CD4-positive, alpha-beta memory T cell (primary cell): ENCODE results near the gene MOV10L1. TPM values are rescaled to one million over a fixed set of nuclear protein-coding genes. Genes with fewer than 3 reads are reported as not detected.

ENCODE experiments used
- CTCF ChIA-PET: fragments of 350-600 bp; sonication (Branson Sonifier 250); formaldehyde crosslinking; loops from one replicate; lab custom pipeline; 2021; ENCODE audit warnings: inconsistent platforms; ENCODE audit not compliant: partially characterized antibody; lab: Charles Lee
- POLR2A ChIA-PET: fragments of 350-600 bp; sonication (Branson Sonifier 250); formaldehyde crosslinking; loops from one replicate; lab custom pipeline; 2021; ENCODE audit not compliant: partially characterized antibody; lab: Charles Lee
- DNase-seq, 5 donors: peaks; one replicate each; pipeline versions ENCODE4 v3.0.0 to v3.0.0-alpha.2; 2020 to 2022; ENCODE audit warnings: mixed read lengths in 1 of 5
- H3K27ac ChIP-seq: one replicate; pipeline ENCODE4 v1.7.0; 2013; ENCODE audit warnings: low read depth, low read length
- H3K27me3 ChIP-seq: 2 replicates; pipeline ENCODE4 v1.7.0; 2013; ENCODE audit warnings: mild to moderate bottlenecking, low read length, moderate library complexity; ENCODE audit not compliant: insufficient read depth
- H3K36me3 ChIP-seq: 2 replicates; pipeline ENCODE4 v1.7.0; 2013; ENCODE audit warnings: mild to moderate bottlenecking, low read length, moderate library complexity; ENCODE audit not compliant: insufficient read depth
- H3K4me1 ChIP-seq: 2 replicates; pipeline ENCODE4 v1.7.0; 2013; ENCODE audit warnings: mild to moderate bottlenecking, low read length, moderate library complexity; ENCODE audit not compliant: insufficient read depth
- H3K4me3 ChIP-seq, 2 donors: one replicate each; pipeline ENCODE4 v1.7.0; 2013; ENCODE audit warnings: low read length in 2 of 2, mild to moderate bottlenecking in 1 of 2
- H3K9me3 ChIP-seq, 2 donors: one replicate each; pipeline ENCODE4 v1.7.0; 2013; ENCODE audit warnings: low read length in 2 of 2, control low read depth in 1 of 2; ENCODE audit not compliant: control insufficient read depth in 1 of 2
- H3K27ac Mint-ChIP-seq, 7 donors: one replicate each; pipeline ENCODE4 v1.8.0; 2020 to 2021; ENCODE audit warnings: mixed read lengths in 7 of 7, mild to moderate bottlenecking in 6 of 7, inconsistent platforms in 3 of 7, moderate library complexity in 3 of 7
- H3K27me3 Mint-ChIP-seq, 2 donors: one replicate each; pipeline ENCODE4 v1.8.0; 2020 to 2021; ENCODE audit warnings: mixed read lengths in 2 of 2
- H3K36me3 Mint-ChIP-seq, 2 donors: one replicate each; pipeline ENCODE4 v1.8.0; 2020 to 2021; ENCODE audit warnings: mixed read lengths in 2 of 2, inconsistent platforms in 1 of 2, mild to moderate bottlenecking in 1 of 2
- H3K4me1 Mint-ChIP-seq, 4 donors: one replicate each; pipeline ENCODE4 v1.8.0; 2020 to 2021; ENCODE audit warnings: mixed read lengths in 4 of 4, mild to moderate bottlenecking in 1 of 4
- H3K4me3 Mint-ChIP-seq, 8 donors: one replicate each; pipeline ENCODE4 v1.8.0; 2020 to 2021; ENCODE audit warnings: mixed read lengths in 8 of 8, mild to moderate bottlenecking in 7 of 8, moderate library complexity in 6 of 8, inconsistent platforms in 3 of 8
- H3K9me3 Mint-ChIP-seq, 8 donors: one replicate each; pipeline ENCODE4 v1.8.0; 2020 to 2021; ENCODE audit warnings: mixed read lengths in 8 of 8, mild to moderate bottlenecking in 5 of 8, inconsistent platforms in 3 of 8, moderate library complexity in 1 of 8
- intact Hi-C: fragments of 100-400 bp; cut with micrococcal nuclease; formaldehyde crosslinking; loops from one replicate; pipeline ENCODE4 v1.15.1; 2023
- polyA plus RNA-seq, 2 donors: library from polyadenylated mRNA; unstranded; fragments of 300-500 nt; fragmentation: Illumina TruSeq; gene quantifications; one replicate each; pipeline ENCODE4 v1.2.3, GENCODE V29; 2021
- total RNA-seq, 2 experiments: library from RNA; stranded (reverse); gene quantifications; one replicate each; pipeline ENCODE4 v1.2.3, GENCODE V29; 2021

Gene MOV10L1
- total and polyA plus RNA-seq, 4 experiments from 2014 or later = not detected

DNA sequence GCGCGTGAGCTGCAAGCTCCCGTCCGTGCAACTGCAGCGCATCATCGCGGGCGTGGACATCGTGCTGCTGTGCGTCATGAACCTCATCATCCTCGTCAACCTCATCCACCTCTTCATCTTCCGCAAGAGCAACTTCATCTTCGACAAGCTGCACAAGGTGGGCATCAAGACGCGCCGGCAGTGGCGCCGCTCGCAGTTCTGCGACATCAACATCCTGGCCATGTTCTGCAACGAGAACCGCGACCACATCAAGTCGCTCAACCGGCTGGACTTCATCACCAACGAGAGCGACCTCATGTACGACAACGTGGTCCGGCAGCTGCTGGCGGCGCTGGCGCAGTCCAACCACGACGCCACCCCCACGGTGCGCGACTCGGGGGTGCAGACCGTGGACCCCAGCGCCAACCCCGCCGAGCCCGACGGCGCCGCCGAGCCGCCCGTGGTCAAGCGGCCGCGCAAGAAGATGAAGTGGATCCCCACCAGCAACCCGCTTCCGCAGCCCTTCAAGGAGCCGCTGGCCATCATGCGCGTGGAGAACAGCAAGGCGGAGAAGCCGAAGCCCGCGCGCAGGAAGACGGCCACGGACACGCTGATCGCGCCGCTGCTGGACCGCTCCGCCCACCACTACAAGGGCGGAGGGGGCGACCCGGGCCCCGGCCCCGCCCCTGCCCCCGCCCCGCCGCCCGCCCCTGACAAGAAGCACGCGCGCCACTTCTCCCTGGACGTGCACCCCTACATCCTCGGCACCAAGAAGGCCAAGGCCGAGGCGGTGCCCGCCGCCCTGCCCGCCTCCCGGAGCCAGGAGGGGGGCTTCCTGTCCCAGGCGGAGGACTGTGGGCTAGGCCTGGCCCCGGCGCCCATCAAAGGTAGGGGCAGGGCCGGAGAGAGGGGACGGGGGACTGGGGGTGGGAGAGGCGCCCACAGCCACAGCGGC lies 88.0 kb downstream of the MOV10L1 start:
- peak overlapping the region in 1 of 8 donors; percentile 13 for H3K4me3 Mint-ChIP-seq
- no peaks in the 10 kb centered on the region for H3K36me3 Mint-ChIP-seq
- H3K27ac Mint-ChIP-seq = no peak overlapping the region
- Histone ChIP-seq H3K4me1 (no peaks in the 10 kb centered on the region), H3K4me3 (no peak overlapping the region), H3K27me3 (no peaks in the 10 kb centered on the region), H3K36me3 (no peaks in the 10 kb centered on the region), H3K27ac (no peak overlapping the region), H3K9me3 (no peaks in the 10 kb centered on the region)
- ChIA-PET POLR2A (no interaction called here), CTCF (no interaction called here)
- H3K27me3 Mint-ChIP-seq = peaks cover 5% of the 10 kb centered on the region in 2 donors
- peak in 1 of 5 donors; percentile 33 for DNase-seq
- H3K4me1 Mint-ChIP-seq = peaks cover 0 to 5% (median 2%) of the 10 kb centered on the region in 4 donors
- intact Hi-C loops = no loop called here
- H3K9me3 Mint-ChIP-seq = no peaks in the 10 kb centered on the region

DNA sequence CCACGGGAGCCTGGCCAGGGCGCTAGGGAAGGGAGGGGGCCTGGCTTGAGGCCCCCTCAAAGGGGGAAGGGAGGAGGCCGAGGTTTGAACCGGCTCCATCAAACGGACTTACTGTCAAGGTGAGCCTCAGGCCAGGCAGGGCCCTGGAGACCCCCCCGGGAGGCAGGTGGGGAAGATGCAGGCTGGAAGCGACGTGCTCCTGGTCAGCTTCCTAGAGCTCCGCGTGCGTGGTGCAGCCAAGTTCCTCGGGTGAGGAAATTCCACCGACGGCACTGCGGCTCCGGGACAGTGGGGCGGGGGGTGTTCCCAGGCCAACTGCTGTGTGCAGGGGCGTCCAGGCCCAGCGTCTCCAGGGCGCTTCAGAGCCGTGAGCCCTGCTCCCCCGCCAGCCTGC lies 88.7 kb downstream of the MOV10L1 start:
- H3K9me3 ChIP-seq = no peaks in the 10 kb centered on the region
- no peaks in the 10 kb centered on the region for H3K36me3 ChIP-seq
- H3K27ac ChIP-seq = no peak overlapping the region
- Mint-ChIP-seq H3K4me3 (peak overlapping the region in 1 of 8 donors; percentile 13), H3K27me3 (peaks cover 3 to 5% of the 10 kb centered on the region in 2 donors), H3K9me3 (no peaks in the 10 kb centered on the region), H3K4me1 (peaks cover 0 to 5% (median 2%) of the 10 kb centered on the region in 4 donors), H3K27ac (no peak overlapping the region), H3K36me3 (no peaks in the 10 kb centered on the region)
- no peak overlapping the region for H3K4me3 ChIP-seq
- DNase-seq = peak in 1 of 5 donors; percentile 35
- POLR2A ChIA-PET = no interaction called here
- CTCF ChIA-PET = no interaction called here
- intact Hi-C loops = no loop called here
- no peaks in the 10 kb centered on the region for H3K4me1 ChIP-seq
- no peaks in the 10 kb centered on the region for H3K27me3 ChIP-seq

DNA sequence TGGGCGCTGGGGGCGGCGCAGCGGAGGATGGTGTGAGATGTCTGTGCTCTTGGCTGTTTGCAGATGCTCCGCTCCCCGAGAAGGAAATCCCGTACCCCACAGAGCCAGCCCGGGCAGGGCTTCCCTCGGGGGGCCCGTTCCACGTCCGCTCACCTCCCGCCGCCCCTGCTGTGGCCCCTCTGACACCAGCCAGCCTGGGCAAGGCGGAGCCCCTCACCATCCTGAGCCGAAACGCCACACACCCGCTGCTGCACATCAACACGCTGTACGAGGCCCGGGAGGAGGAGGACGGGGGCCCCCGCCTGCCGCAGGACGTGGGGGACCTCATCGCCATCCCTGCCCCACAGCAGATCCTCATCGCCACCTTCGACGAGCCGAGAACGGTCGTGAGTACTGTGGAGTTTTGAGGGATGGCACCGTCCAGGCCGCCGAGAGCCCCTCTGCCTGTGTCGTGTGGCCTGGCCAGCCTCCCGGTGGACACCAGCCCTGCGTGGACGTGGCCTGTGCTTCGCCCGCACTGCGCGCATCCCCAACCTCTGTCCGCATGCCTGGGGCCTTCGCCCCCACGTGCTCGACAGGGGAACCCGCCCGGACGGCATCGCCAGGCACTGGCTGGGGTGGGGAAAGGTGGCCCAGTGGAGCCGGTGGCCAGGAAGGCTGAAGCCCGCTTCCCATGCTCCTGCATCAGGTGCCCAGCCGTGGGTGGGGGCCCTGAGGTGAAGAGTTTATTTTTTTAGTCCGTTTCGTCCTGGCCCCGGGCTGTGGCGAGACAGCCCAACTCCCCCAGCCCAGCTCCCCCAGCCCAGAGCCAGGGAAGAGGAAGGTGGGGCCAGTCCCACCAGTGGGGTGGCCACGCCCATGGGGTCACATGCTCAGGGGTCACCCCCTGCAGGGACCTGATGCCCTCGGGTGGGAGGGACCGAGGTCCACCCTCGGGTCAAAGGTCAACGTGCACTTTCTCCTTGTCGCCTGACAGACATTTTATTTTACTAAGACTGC lies 89.4 kb downstream of the MOV10L1 start:
- ChIA-PET CTCF (no interaction called here), POLR2A (no interaction called here)
- H3K4me3 Mint-ChIP-seq = no peak overlapping the region
- H3K36me3 ChIP-seq = no peaks in the 10 kb centered on the region
- no peaks in the 10 kb centered on the region for H3K9me3 ChIP-seq
- no peak overlapping the region for H3K27ac ChIP-seq
- no peaks in the 10 kb centered on the region for H3K27me3 ChIP-seq
- peaks cover 3 to 6% of the 10 kb centered on the region in 2 donors for H3K27me3 Mint-ChIP-seq
- H3K4me3 ChIP-seq = no peak overlapping the region
- no peaks in the 10 kb centered on the region for H3K9me3 Mint-ChIP-seq
- H3K36me3 Mint-ChIP-seq = no peaks in the 10 kb centered on the region
- peak in 1 of 5 donors; percentile 33 for DNase-seq
- peak overlapping the region in 3 of 7 donors; percentile 9 to 41 (median 30) for H3K27ac Mint-ChIP-seq
- no peaks in the 10 kb centered on the region for H3K4me1 ChIP-seq
- H3K4me1 Mint-ChIP-seq = peaks cover 0 to 9% (median 2%) of the 10 kb centered on the region in 4 donors
- intact Hi-C loops = no loop called here

DNA sequence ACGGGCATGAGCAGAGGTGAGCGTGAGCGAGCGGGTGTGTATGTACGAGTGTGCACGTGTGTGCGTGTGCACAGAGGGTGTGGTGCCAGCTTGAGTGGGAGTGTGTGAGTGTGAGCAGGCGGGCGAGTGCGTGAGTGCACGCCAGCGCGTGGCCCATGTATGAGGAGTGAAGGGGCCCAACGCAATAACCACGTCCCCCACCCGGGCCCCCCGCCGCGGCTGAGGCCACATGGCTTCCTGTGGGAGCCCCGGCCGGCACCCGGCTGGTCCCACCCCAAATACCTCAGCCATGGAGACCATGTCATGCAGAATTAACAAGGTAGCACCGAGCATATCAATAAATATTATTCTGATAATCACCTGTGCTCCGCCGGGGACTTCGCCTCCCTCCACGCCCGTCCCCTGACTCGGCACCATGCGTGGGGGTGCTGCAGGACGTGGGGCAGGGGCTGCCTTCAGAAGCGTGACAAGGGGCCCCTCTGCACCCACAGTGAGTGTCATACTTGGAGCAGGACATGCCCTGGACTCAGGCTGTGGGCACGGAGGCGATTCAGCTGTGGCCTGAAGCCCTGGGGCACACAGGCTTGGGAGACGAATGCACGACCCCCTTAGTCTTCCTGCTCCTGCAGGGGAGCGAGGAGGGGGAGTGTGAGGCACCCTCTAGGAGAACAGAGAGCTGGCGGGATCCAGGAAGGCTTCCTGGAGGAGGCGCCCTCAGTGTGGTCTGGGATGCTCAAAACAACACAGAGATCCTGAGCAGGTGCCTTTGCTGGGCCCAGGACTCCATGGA lies 90.3 kb downstream of the MOV10L1 start:
- Histone ChIP-seq H3K27ac (no peak overlapping the region), H3K4me3 (no peak overlapping the region), H3K9me3 (no peaks in the 10 kb centered on the region), H3K36me3 (no peaks in the 10 kb centered on the region), H3K27me3 (no peaks in the 10 kb centered on the region), H3K4me1 (peaks cover 2% of the 10 kb centered on the region)
- Mint-ChIP-seq H3K36me3 (no peaks in the 10 kb centered on the region), H3K27ac (peak overlapping the region in 4 of 7 donors; percentile 9 to 53 (median 36)), H3K4me1 (peaks cover 3 to 9% (median 4%) of the 10 kb centered on the region in 4 donors), H3K27me3 (peaks cover 2 to 6% of the 10 kb centered on the region in 2 donors), H3K9me3 (no peaks in the 10 kb centered on the region), H3K4me3 (no peak overlapping the region)
- intact Hi-C loops = loop anchor here (10.0 kb wide), 1 partner anchor 245 kb away; no protein-coding TSS in a partner anchor
- POLR2A ChIA-PET = no interaction called here
- no peak for DNase-seq
- CTCF ChIA-PET = no interaction called here

DNA sequence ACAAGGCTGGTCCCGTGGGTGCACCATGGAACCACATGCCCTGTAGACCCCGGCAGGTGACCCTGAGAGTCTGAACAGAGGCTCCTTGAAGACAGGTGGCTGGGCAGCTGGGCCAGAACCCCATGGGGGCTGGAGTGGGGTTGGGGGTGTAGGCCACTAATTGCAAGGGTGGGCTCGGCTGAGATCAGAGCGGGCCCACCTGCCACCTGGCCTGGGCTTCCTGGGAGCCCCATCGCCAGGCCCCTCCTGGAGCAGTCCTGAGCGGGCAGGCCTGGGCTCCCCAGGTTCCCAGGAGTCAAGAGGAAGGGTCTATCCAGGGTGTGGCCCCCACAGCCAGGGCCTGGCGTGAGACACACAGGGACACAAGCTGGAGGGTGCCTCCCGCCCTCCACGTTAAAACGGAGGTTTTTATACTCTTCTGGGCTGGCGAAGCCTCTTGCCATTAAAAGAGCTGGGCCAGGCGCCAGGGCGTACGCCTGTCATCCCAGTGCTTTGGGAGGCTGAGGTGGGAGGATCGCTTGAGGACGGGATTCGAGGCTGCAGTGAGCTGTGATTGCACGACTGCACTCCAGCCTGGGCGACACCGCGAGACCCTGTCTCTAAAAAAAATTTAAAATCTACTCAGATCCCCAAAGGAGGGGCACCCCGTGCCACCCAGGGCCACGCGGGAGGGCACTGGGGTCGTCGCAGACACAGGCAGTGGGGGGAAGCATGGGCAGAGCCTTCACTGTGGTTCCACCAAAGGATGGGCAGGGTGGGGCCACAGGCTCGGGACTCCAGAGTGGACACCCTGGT lies 91.1 kb downstream of the MOV10L1 start:
- Histone ChIP-seq H3K4me1 (peaks cover 5% of the 10 kb centered on the region), H3K27me3 (no peaks in the 10 kb centered on the region), H3K27ac (no peak overlapping the region), H3K4me3 (no peak overlapping the region), H3K36me3 (no peaks in the 10 kb centered on the region), H3K9me3 (no peaks in the 10 kb centered on the region)
- Mint-ChIP-seq H3K36me3 (no peaks in the 10 kb centered on the region), H3K27me3 (peaks cover 2 to 6% of the 10 kb centered on the region in 2 donors), H3K4me1 (peaks cover 5 to 13% (median 7%) of the 10 kb centered on the region in 4 donors), H3K27ac (no peak overlapping the region), H3K4me3 (no peak overlapping the region), H3K9me3 (no peaks in the 10 kb centered on the region)
- intact Hi-C loops = loop anchor here (10.0 kb wide), 1 partner anchor 246 kb away; no protein-coding TSS in a partner anchor
- CTCF ChIA-PET = interaction anchor here (0.7 to 1.2 kb wide), 2 partner anchors 31 to 57 kb away, joined by 4 read pairs; no protein-coding TSS in a partner anchor
- DNase-seq = peak in 1 of 5 donors; percentile 26
- POLR2A ChIA-PET = no interaction called here
